22Rv1 (cell line): ENCODE measurements around the gene LGR5.

Experiments
- CTCF ChIP-seq: fragments of 450-650 bp; IDR thresholded peaks from 2 replicates; pipeline ENCODE4 v1.5.1; 2017; ENCODE audit warnings: mild to moderate bottlenecking
- ZFX ChIP-seq: fragments of 450-650 bp; IDR thresholded peaks from 2 replicates; pipeline ENCODE4 v1.6.1; 2017; ENCODE audit warnings: antibody characterized with exemption, borderline replicate concordance

DNA sequence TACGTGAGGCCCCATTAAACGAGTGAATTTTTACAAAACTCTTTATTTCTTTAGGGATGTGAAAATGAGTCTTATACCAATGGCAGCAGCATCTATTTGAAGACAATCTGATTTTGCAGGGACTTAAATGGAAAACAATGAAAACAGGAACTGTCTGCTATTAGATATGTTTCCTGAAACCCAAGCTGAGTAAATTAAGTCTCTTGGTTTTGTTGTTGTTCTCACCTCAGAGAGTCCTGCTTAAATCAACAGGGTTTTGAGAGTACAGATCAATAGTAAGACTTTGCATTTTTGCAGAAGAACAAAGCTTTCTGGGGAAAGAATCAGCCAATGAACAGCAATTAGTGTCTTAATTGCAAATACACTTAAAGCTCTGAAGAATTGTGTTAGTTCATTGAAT, 39.1 kb upstream of the LGR5 start:
- TF ChIP-seq CTCF (no peak), ZFX (no peak)
